ENCODE data around the gene KIAA1328. TPM values are rescaled to one million over a fixed set of nuclear protein-coding genes. Genes with fewer than 3 reads are reported as not detected.

Gene KIAA1328
- total and polyA plus RNA-seq, 2 donors (not counting 3 experiments of a cell fraction or from before 2014, with no cell fraction given): 2.7 to 6.5 TPM

GRCh38 chr18:37248281-37248680 lies 419.4 kb downstream of the KIAA1328 start:
- Histone ChIP-seq H3K9ac (replicated peaks; ENCODE audit: extremely low read depth, insufficient read depth, low read length) (no peak overlapping the region), H2AFZ (ENCODE audit: low read depth, low read length) (no peak overlapping the region), H3K79me2 (ENCODE audit: control insufficient read depth, insufficient read depth, low read length) (no peaks in the 10 kb centered on the region), H3K27me3 (ENCODE audit: control insufficient read depth in 2 of 2, insufficient read depth in 2 of 2, low read length in 2 of 2) (peaks cover 18 to 24% of the 10 kb centered on the region in 2 experiments), H3K4me1 (ENCODE audit: control insufficient read depth, extremely low read depth, insufficient read depth, low read length) (no peaks in the 10 kb centered on the region), H3K4me2 (ENCODE audit: insufficient read depth, low read length) (no peak overlapping the region), H3K27ac (ENCODE audit: insufficient read depth, low read depth, low read length) (no peak overlapping the region), H4K20me1 (replicated peaks; ENCODE audit: control insufficient read depth, extremely low read depth, insufficient read depth, low read length) (no peaks in the 10 kb centered on the region), H3K9me3 (replicated peaks; ENCODE audit: control insufficient read depth, insufficient read depth, low read length) (no peaks in the 10 kb centered on the region), H3K4me3 (replicated peaks in 1 of 3; ENCODE audit: insufficient read depth in 1 of 3, low read depth in 1 of 3, low read length in 3 of 3) (no peak overlapping the region), H3K36me3 (ENCODE audit: control insufficient read depth in 2 of 2, extremely low read depth in 1 of 2, insufficient read depth in 2 of 2, low read length in 2 of 2) (no peaks in the 10 kb centered on the region), H3K9me1 (replicated peaks; ENCODE audit: control insufficient read depth, extremely low read depth, insufficient read depth, low read length) (no peaks in the 10 kb centered on the region)
- no peak for TF ChIP-seq POLR2A (IDR thresholded peaks at IDR 0.05; ENCODE audit: low read depth, low read length)
- DNase-seq (ENCODE audit: low read depth, low spot score) (no peak), FAIRE-seq (no peak)
- ChIA-PET POLR2A (no interaction called here), CTCF (no interaction called here)
- intact Hi-C loops (cut with micrococcal nuclease): no loop called here
- no TSS peak for BruUV-seq (replicated peaks)
- dilution Hi-C loops (cut with MboI; ENCODE audit: extremely low pct_ligation_motif_present, low sequenced_read_pairs): no loop called here

DNA sequence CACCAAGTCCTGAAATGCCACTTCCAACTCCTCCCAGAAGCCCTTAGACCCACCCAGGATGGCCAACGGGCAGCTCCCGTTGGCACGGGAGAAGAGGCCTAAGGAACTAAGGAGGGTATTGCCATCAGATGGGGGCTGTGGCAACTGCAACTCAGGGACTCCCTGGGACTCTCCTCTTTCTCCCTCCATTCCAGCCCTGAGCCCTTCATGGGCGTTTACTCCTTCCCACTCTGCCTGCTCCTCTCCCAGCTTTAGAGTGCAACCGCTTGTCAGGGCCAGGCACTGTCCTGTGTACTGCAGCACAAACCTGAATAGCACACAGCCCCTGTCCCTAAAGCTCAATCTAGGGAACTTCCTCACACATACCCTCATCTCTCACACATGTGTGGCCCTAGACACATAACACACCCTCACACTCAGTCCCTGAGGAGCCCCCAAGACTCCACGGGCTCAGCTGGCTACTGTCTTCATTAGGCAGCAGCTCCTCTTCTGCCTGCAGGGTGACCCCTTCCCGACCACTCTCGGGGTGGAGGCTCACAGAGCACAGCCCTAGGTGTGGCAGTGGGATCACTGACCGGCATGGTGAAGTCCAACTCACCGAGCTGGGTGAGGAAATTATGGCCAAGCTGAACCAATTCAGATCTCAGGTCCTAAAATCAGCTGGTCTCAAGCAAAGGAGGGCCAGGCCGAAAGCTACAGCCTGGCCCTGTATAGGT lies 420.4 kb downstream of the KIAA1328 start:
- TF ChIP-seq GATA2 (IDR thresholded peaks at IDR 0.05; ENCODE audit: insufficient read depth, insufficient read length, low read depth, low read length): no peak
- TF ChIP-seq EZH2 (IDR thresholded peaks at IDR 0.05; ENCODE audit: borderline replicate concordance, low read depth, low read length, severe bottlenecking): no peak
- no peak for TF ChIP-seq POLR2AphosphoS5 (IDR thresholded peaks at IDR 0.05; ENCODE audit: insufficient read depth, low read depth, low read length)
- BruUV-seq (replicated peaks): no TSS peak
- CTCF ChIA-PET: interaction anchor here (1.4 kb wide), 1 partner anchor 307 kb away, joined by 3 read pairs; no protein-coding TSS in a partner anchor
- Histone ChIP-seq H4K20me1 (replicated peaks; ENCODE audit: control insufficient read depth, extremely low read depth, insufficient read depth, low read length) (no peaks in the 10 kb centered on the region), H3K36me3 (ENCODE audit: control insufficient read depth in 2 of 2, extremely low read depth in 1 of 2, insufficient read depth in 2 of 2, low read length in 2 of 2) (no peaks in the 10 kb centered on the region), H3K9me3 (replicated peaks; ENCODE audit: control insufficient read depth, insufficient read depth, low read length) (no peaks in the 10 kb centered on the region), H3K27ac (ENCODE audit: insufficient read depth, low read depth, low read length) (no peak overlapping the region), H3K79me2 (ENCODE audit: control insufficient read depth, insufficient read depth, low read length) (no peaks in the 10 kb centered on the region), H2AFZ (ENCODE audit: low read depth, low read length) (no peak overlapping the region), H3K4me3 (replicated peaks in 1 of 3; ENCODE audit: insufficient read depth in 1 of 3, low read depth in 1 of 3, low read length in 3 of 3) (no peak overlapping the region), H3K4me2 (ENCODE audit: insufficient read depth, low read length) (no peak overlapping the region), H3K9ac (replicated peaks; ENCODE audit: extremely low read depth, insufficient read depth, low read length) (no peak overlapping the region), H3K9me1 (replicated peaks; ENCODE audit: control insufficient read depth, extremely low read depth, insufficient read depth, low read length) (no peaks in the 10 kb centered on the region), H3K4me1 (ENCODE audit: control insufficient read depth, extremely low read depth, insufficient read depth, low read length) (no peaks in the 10 kb centered on the region), H3K27me3 (ENCODE audit: control insufficient read depth in 2 of 2, insufficient read depth in 2 of 2, low read length in 2 of 2) (peaks cover 18 to 20% of the 10 kb centered on the region in 2 experiments)
- FAIRE-seq (no peak), DNase-seq (ENCODE audit: low read depth, low spot score) (no peak)
- dilution Hi-C loops (cut with MboI; ENCODE audit: extremely low pct_ligation_motif_present, low sequenced_read_pairs): no loop called here
- intact Hi-C loops (cut with micrococcal nuclease): no loop called here
- POLR2A ChIA-PET: no interaction called here
